ENCODE data around the gene UTP25. TPM values are rescaled to one million over a fixed set of nuclear protein-coding genes. Genes with fewer than 3 reads are reported as not detected.

UTP25 gene
- total and polyA plus RNA-seq, 2 experiments from 2014 or later, result 3.6 to 8.9 TPM

- no peak overlapping the region for H3K27ac Mint-ChIP-seq
- no peaks in the 10 kb centered on the region for H3K27me3 Mint-ChIP-seq (ENCODE audit: insufficient read depth, low read depth, poor library complexity)
- peaks cover 20% of the 10 kb centered on the region for H3K36me3 Mint-ChIP-seq (ENCODE audit: low read depth)
- no peaks in the 10 kb centered on the region for H3K9me2 ChIP-seq (ENCODE audit: insufficient read depth)
- no peaks in the 10 kb centered on the region for H3F3A ChIP-seq (replicated peaks; ENCODE audit: low read depth)
- no peak for ATAC-seq
- H3K4me3 Mint-ChIP-seq, result no peak overlapping the region
- H4K20me1 ChIP-seq (replicated peaks; ENCODE audit: insufficient read depth), result no peaks in the 10 kb centered on the region; the same call in 1 of the 2 replicates
- no peaks in the 10 kb centered on the region for H3K4me1 Mint-ChIP-seq
- no peak for DNase-seq (ENCODE audit: low spot score)
- H3K79me2 ChIP-seq (replicated peaks; ENCODE audit: insufficient read depth), result no peaks in the 10 kb centered on the region
- H2AFZ ChIP-seq, result no peak overlapping the region
- no peaks in the 10 kb centered on the region for H3K4me1 ChIP-seq (ENCODE audit: insufficient read depth)
- H3K4me3 ChIP-seq, result no peak overlapping the region
- no peak overlapping the region for H3K27ac ChIP-seq (ENCODE audit: low read depth)
- no peaks in the 10 kb centered on the region for H3K9me3 Mint-ChIP-seq
- no peak overlapping the region for H3K4me2 ChIP-seq
- no peaks in the 10 kb centered on the region for H3K27me3 ChIP-seq (ENCODE audit: insufficient read depth)
- peaks cover 7% of the 10 kb centered on the region for H3K36me3 ChIP-seq (ENCODE audit: insufficient read depth)
- TF ChIP-seq EZH2 (IDR thresholded peaks at IDR 0.05; ENCODE audit: low read depth, unreplicated experiment) (no peak), CREB1 (CRISPR knock-in tag; IDR thresholded peaks at IDR 0.05; ENCODE audit: low read depth) (no peak), JUNB (IDR thresholded peaks at IDR 0.05; ENCODE audit: unreplicated experiment) (no peak), EZH2phosphoT487 (IDR thresholded peaks at IDR 0.05; ENCODE audit: unreplicated experiment) (no peak), ETS1 (IDR thresholded peaks at IDR 0.05) (no peak), POLR2AphosphoS5 (IDR thresholded peaks at IDR 0.05; ENCODE audit: low read depth) (no peak), NANOG (IDR thresholded peaks at IDR 0.05; ENCODE audit: borderline replicate concordance) (no peak), ZNF462 (CRISPR knock-in tag; IDR thresholded peaks at IDR 0.05) (no peak), STAT1 (IDR thresholded peaks at IDR 0.05; ENCODE audit: unreplicated experiment) (no peak), ZNF114 (CRISPR knock-in tag; IDR thresholded peaks at IDR 0.05) (no peak), CTCF (conservative IDR thresholded peaks at IDR 0.05; ENCODE audit: low read depth in 2 of 2) (no peak), REST (IDR thresholded peaks at IDR 0.05; ENCODE audit: unreplicated experiment) (no peak), ZNF331 (CRISPR knock-in tag; IDR thresholded peaks at IDR 0.05; ENCODE audit: low read depth) (no peak)
Observed at GRCh38 chr1:209791920-209792319, 35.9 kb upstream of the UTP25 start.
